HEK293 (cell line): Measurements from ENCODE around the gene SYT13.

Source experiments
- CTCF ChIA-PET: fragments of 350-600 bp; formaldehyde crosslinking; extraction: SDS; loops from one replicate; lab custom pipeline; 2021; ENCODE audit warnings: antibody characterized with exemption; lab: Yijun Ruan, JAX
- POLR2A ChIA-PET: fragments of 300-600 bp; formaldehyde crosslinking; extraction: SDS; loops from one replicate; lab custom pipeline; 2020; ENCODE audit warnings: antibody characterized with exemption, inconsistent platforms; lab: Yijun Ruan, JAX
- H3K27ac ChIP-seq: fragments of 200-500 bp; sonication (Bioruptor generic); 2 replicates; pipeline ENCODE4 v1.5.1; 2014; ENCODE audit warnings: low read depth, low read length, control low read depth, inconsistent platforms; ENCODE audit errors: extremely low read depth
- H3K36me3 ChIP-seq, 2 experiments: fragments of 200-500 bp in 1 of 2; sonication (Bioruptor generic) in 1 of 2; 1 replicate in 1 of 2; 2 replicates in 1 of 2; pipeline ENCODE4 v1.5.1; 2014 to 2017; ENCODE audit warnings: inconsistent platforms in 2 of 2, low read length in 2 of 2; ENCODE audit not compliant: control insufficient read depth in 2 of 2, insufficient read depth in 1 of 2
- H3K4me1 ChIP-seq: fragments of 200-500 bp; sonication (Bioruptor generic); 2 replicates; pipeline ENCODE4 v1.5.1; 2014; ENCODE audit warnings: mild to moderate bottlenecking, low read length, inconsistent platforms; ENCODE audit not compliant: control insufficient read depth, insufficient read depth
- H3K4me3 ChIP-seq: 2 replicates; pipeline ENCODE4 v1.5.1; 2011; ENCODE audit warnings: low read depth, mild to moderate bottlenecking, control low read depth, low read length, moderate library complexity
- H3K9me3 ChIP-seq: fragments of 200-500 bp; sonication (Bioruptor generic); 2 replicates; pipeline ENCODE4 v1.5.1; 2014; ENCODE audit warnings: low read depth, low read length, inconsistent platforms; ENCODE audit not compliant: control insufficient read depth, insufficient read depth
- CTCF ChIP-seq: fragments of 450-650 bp; formaldehyde crosslinking; IDR thresholded peaks from 2 replicates; pipeline ENCODE4 v1.5.1; 2016; ENCODE audit warnings: missing biosample characterization, missing genetic modification characterization
- OVOL3 ChIP-seq: fragments of 450-650 bp; formaldehyde crosslinking; IDR thresholded peaks from 2 replicates; pipeline ENCODE4 v1.5.1; 2016; ENCODE audit warnings: missing biosample characterization, missing genetic modification characterization
- SP3 ChIP-seq: fragments of 450-650 bp; formaldehyde crosslinking; IDR thresholded peaks from 2 replicates; pipeline ENCODE4 v1.5.1; 2016; ENCODE audit warnings: missing biosample characterization, missing genetic modification characterization
- SP7 ChIP-seq: fragments of 450-650 bp; formaldehyde crosslinking; IDR thresholded peaks from 2 replicates; pipeline ENCODE4 v1.5.1; 2016; ENCODE audit warnings: missing biosample characterization, missing genetic modification characterization
- ZBTB44 ChIP-seq: fragments of 450-650 bp; IDR thresholded peaks from 2 replicates; pipeline ENCODE4 v1.5.1; 2018; ENCODE audit warnings: missing biosample characterization, mild to moderate bottlenecking, missing genetic modification characterization
- ZBTB49 ChIP-seq: fragments of 450-650 bp; formaldehyde crosslinking; IDR thresholded peaks from 2 replicates; pipeline ENCODE4 v1.5.1; 2016; ENCODE audit warnings: missing biosample characterization, missing genetic modification characterization, low read depth
- ZEB2 ChIP-seq: fragments of 450-650 bp; formaldehyde crosslinking; IDR thresholded peaks from 2 replicates; pipeline ENCODE4 v1.5.1; 2016; ENCODE audit warnings: missing biosample characterization, missing genetic modification characterization
- ZNF121 ChIP-seq: fragments of 450-650 bp; formaldehyde crosslinking; IDR thresholded peaks from 2 replicates; pipeline ENCODE4 v1.5.1; 2016; ENCODE audit warnings: missing biosample characterization, missing genetic modification characterization
- ZNF26 ChIP-seq: fragments of 450-650 bp; formaldehyde crosslinking; IDR thresholded peaks from 2 replicates; pipeline ENCODE4 v1.5.1; 2016; ENCODE audit warnings: missing biosample characterization, missing genetic modification characterization
- ZNF302 ChIP-seq: fragments of 450-650 bp; formaldehyde crosslinking; IDR thresholded peaks from 2 replicates; pipeline ENCODE4 v1.5.1; 2016; ENCODE audit warnings: missing biosample characterization, missing genetic modification characterization, low read depth
- ZNF311 ChIP-seq: fragments of 450-650 bp; formaldehyde crosslinking; IDR thresholded peaks from 2 replicates; pipeline ENCODE4 v1.5.1; 2017; ENCODE audit warnings: missing biosample characterization, missing genetic modification characterization, borderline replicate concordance
- ZNF404 ChIP-seq: fragments of 450-650 bp; formaldehyde crosslinking; IDR thresholded peaks from 2 replicates; pipeline ENCODE4 v1.5.1; 2017; ENCODE audit warnings: missing biosample characterization, missing genetic modification characterization
- ZNF600 ChIP-seq: fragments of 450-650 bp; formaldehyde crosslinking; IDR thresholded peaks from 2 replicates; pipeline ENCODE4 v1.5.1; 2016; ENCODE audit warnings: missing biosample characterization, missing genetic modification characterization
- ZNF610 ChIP-seq: fragments of 450-650 bp; formaldehyde crosslinking; IDR thresholded peaks from 2 replicates; pipeline ENCODE4 v1.5.1; 2016; ENCODE audit warnings: missing biosample characterization, missing genetic modification characterization, borderline replicate concordance
- ZNF658 ChIP-seq: fragments of 450-650 bp; formaldehyde crosslinking; IDR thresholded peaks from 2 replicates; pipeline ENCODE4; 2016; ENCODE audit warnings: missing biosample characterization, missing genetic modification characterization
- ZNF776 ChIP-seq: fragments of 450-650 bp; formaldehyde crosslinking; IDR thresholded peaks from 2 replicates; pipeline ENCODE4 v1.5.0; 2017; ENCODE audit warnings: missing biosample characterization, missing genetic modification characterization, borderline replicate concordance

The SYT13 gene

GRCh38 chr11:45316258-45316657 is 30.1 kb upstream of the SYT13 start:
- ChIA-PET POLR2A (no interaction called here), CTCF (no interaction called here)
- no peak for TF ChIP-seq SP3
- no peak for TF ChIP-seq SP7 (tag by site-specific recombination)
- no peak for TF ChIP-seq ZEB2 (tag by site-specific recombination)
- TF ChIP-seq ZBTB44 (tag by site-specific recombination) = no peak
- no peak for TF ChIP-seq ZNF311 (tag by site-specific recombination)
- no peak for TF ChIP-seq ZNF658
- Histone ChIP-seq H3K36me3 (no peaks in the 10 kb centered on the region), H3K4me1 (no peaks in the 10 kb centered on the region), H3K27ac (no peak overlapping the region), H3K4me3 (no peak overlapping the region), H3K9me3 (no peaks in the 10 kb centered on the region)

GRCh38 chr11:45314900-45315299 is 28.8 kb upstream of the SYT13 start:
- H3K4me1 ChIP-seq = no peaks in the 10 kb centered on the region
- TF ChIP-seq OVOL3 (tag by site-specific recombination) = no peak
- no peak for TF ChIP-seq ZNF121 (tag by site-specific recombination)
- TF ChIP-seq ZNF302 (tag by site-specific recombination) = no peak
- TF ChIP-seq ZNF776 (tag by site-specific recombination) = no peak
- TF ChIP-seq ZNF26 (tag by site-specific recombination) = no peak
- TF ChIP-seq ZBTB49 = no peak
- TF ChIP-seq ZNF404 (tag by site-specific recombination) = no peak
- no peak for TF ChIP-seq ZNF600 (tag by site-specific recombination)
- TF ChIP-seq CTCF = no peak
- TF ChIP-seq ZNF610 (tag by site-specific recombination) = no peak

More at GRCh38 chr11:45314900-45315299, 28.8 kb upstream of the SYT13 start:
- POLR2A ChIA-PET = no interaction called here
- H3K9me3 ChIP-seq = no peaks in the 10 kb centered on the region
- H3K27ac ChIP-seq = no peak overlapping the region
- H3K4me3 ChIP-seq = no peak overlapping the region
- H3K36me3 ChIP-seq = no peaks in the 10 kb centered on the region
- CTCF ChIA-PET = no interaction called here
